ENCODE data around the gene NRIP3.

NRIP3 gene

DNA sequence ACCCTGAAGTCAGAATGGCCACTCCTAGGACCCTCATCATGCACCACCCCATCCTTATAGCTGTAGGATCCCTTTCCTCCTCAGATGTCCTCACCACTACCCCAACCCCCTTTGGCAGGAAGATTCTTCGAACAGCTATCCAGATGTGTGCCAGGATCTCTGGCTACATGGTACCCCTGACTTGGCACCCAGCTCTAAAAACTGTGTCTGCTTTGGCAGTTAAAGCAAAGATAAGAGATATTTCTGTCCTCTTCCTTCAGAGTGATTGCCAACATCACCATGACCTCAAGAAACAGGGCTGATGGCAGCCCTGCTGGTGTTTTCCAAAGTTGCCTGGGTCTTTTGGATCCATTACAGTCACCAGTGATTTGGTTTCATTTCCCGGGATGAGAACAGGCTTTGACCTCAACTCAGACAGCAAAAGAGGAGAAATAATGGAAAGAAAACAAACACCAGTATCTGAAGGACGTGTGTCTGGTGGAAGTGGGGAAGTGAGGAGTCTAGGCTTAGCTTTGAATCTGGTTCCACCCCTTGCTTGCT is 4.3 kb upstream of the NRIP3 start:
- TF ChIP-seq, protein P1, sequence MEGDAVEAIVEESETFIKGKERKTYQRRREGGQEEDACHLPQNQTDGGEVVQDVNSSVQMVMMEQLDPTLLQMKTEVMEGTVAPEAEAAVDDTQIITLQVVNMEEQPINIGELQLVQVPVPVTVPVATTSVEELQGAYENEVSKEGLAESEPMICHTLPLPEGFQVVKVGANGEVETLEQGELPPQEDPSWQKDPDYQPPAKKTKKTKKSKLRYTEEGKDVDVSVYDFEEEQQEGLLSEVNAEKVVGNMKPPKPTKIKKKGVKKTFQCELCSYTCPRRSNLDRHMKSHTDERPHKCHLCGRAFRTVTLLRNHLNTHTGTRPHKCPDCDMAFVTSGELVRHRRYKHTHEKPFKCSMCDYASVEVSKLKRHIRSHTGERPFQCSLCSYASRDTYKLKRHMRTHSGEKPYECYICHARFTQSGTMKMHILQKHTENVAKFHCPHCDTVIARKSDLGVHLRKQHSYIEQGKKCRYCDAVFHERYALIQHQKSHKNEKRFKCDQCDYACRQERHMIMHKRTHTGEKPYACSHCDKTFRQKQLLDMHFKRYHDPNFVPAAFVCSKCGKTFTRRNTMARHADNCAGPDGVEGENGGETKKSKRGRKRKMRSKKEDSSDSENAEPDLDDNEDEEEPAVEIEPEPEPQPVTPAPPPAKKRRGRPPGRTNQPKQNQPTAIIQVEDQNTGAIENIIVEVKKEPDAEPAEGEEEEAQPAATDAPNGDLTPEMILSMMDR (IDR thresholded peaks at IDR 0.05), result no peak
- Histone ChIP-seq H3K9me3 (no peaks in the 10 kb centered on the region), H3K27me3 (peaks cover 65% of the 10 kb centered on the region), H3K36me3 (no peaks in the 10 kb centered on the region), H3K4me1 (ENCODE audit: control insufficient read depth in 1 of 2, insufficient read depth in 1 of 2, low read depth in 1 of 2, low read length in 1 of 2) (peaks cover 13 to 17% of the 10 kb centered on the region in 2 experiments), H3K27ac (no peak overlapping the region), H3K4me3 (ENCODE audit: low read depth in 1 of 2, low read length in 1 of 2) (no peak overlapping the region)

GRCh38 chr11:9005087-9005486 is 1.3 kb upstream of the NRIP3 start:
- Histone ChIP-seq H3K4me3 (ENCODE audit: low read depth in 1 of 2, low read length in 1 of 2) (no peak overlapping the region), H3K36me3 (no peaks in the 10 kb centered on the region), H3K27me3 (peaks cover 75% of the 10 kb centered on the region), H3K9me3 (no peaks in the 10 kb centered on the region), H3K4me1 (ENCODE audit: control insufficient read depth in 1 of 2, insufficient read depth in 1 of 2, low read depth in 1 of 2, low read length in 1 of 2) (peaks cover 25 to 31% of the 10 kb centered on the region in 2 experiments), H3K27ac (no peak overlapping the region)
- TF ChIP-seq, protein P1 (IDR thresholded peaks at IDR 0.05), result no peak

GRCh38 chr11:9004183-9004926 is 554 bp upstream of the NRIP3 start:
- Histone ChIP-seq H3K36me3 (no peaks in the 10 kb centered on the region), H3K9me3 (no peaks in the 10 kb centered on the region), H3K27ac (no peak overlapping the region), H3K4me1 (ENCODE audit: control insufficient read depth in 1 of 2, insufficient read depth in 1 of 2, low read depth in 1 of 2, low read length in 1 of 2) (peaks cover 25 to 31% of the 10 kb centered on the region in 2 experiments), H3K27me3 (peaks cover 75% of the 10 kb centered on the region), H3K4me3 (ENCODE audit: low read depth in 1 of 2, low read length in 1 of 2) (peak overlapping the region; percentile 54 to 66)
- TF ChIP-seq, protein P1 (IDR thresholded peaks at IDR 0.05), result no peak

- TF ChIP-seq, protein P1 (IDR thresholded peaks at IDR 0.05), result no peak
- H3K4me3 ChIP-seq (ENCODE audit: low read depth in 1 of 2, low read length in 1 of 2), result peak overlapping the region; percentile 54 to 66
- H3K4me1 ChIP-seq (ENCODE audit: control insufficient read depth in 1 of 2, insufficient read depth in 1 of 2, low read depth in 1 of 2, low read length in 1 of 2), result peaks cover 25 to 31% of the 10 kb centered on the region in 2 experiments
- H3K36me3 ChIP-seq, result no peaks in the 10 kb centered on the region
- no peaks in the 10 kb centered on the region for H3K9me3 ChIP-seq
- no peak overlapping the region for H3K27ac ChIP-seq
- peaks cover 66% of the 10 kb centered on the region for H3K27me3 ChIP-seq
Observed at GRCh38 chr11:9002920-9003572, 755 bp downstream of the NRIP3 start.

DNA sequence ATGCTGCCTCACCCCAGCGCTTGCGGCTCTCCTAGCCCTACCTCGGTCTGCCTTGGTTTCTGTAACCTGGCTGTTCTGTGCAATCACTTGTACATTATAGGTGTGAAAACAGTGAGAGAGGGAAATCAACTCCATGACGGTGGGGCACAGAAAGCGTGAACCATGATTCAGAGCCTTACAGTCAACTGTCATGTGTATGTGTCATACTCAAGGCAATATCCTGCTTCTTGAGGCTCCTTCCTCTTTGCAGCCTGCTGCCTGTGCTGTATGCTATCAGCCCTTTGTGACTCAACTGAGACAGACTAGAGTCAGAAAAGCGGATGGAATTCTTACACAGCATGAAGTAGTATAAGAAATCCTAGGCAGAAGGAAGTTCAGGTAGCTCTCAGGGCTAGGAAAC is 2.1 kb downstream of the NRIP3 start:
- peaks cover 25 to 31% of the 10 kb centered on the region in 2 experiments for H3K4me1 ChIP-seq (ENCODE audit: control insufficient read depth in 1 of 2, insufficient read depth in 1 of 2, low read depth in 1 of 2, low read length in 1 of 2)
- H3K4me3 ChIP-seq (ENCODE audit: low read depth in 1 of 2, low read length in 1 of 2), result no peak overlapping the region
- H3K27ac ChIP-seq, result no peak overlapping the region
- peaks cover 53% of the 10 kb centered on the region for H3K27me3 ChIP-seq
- H3K9me3 ChIP-seq, result no peaks in the 10 kb centered on the region
- TF ChIP-seq, protein P1 (IDR thresholded peaks at IDR 0.05), result no peak
- no peaks in the 10 kb centered on the region for H3K36me3 ChIP-seq

Measured in neutrophil (primary cell).